ENCODE results near the gene EFNB1. TPM values are rescaled to one million over a fixed set of nuclear protein-coding genes. Genes with fewer than 3 reads are reported as not detected.

EFNB1 gene
- total RNA-seq, 1 donor from 2014 or later: 17.2 TPM

DNA sequence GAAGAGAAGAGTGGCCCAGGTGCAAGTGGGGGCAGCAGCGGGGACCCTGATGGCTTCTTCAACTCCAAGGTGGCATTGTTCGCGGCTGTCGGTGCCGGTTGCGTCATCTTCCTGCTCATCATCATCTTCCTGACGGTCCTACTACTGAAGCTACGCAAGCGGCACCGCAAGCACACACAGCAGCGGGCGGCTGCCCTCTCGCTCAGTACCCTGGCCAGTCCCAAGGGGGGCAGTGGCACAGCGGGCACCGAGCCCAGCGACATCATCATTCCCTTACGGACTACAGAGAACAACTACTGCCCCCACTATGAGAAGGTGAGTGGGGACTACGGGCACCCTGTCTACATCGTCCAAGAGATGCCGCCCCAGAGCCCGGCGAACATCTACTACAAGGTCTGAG lies 11.4 kb downstream of the EFNB1 start:
- TF ChIP-seq, protein P1, sequence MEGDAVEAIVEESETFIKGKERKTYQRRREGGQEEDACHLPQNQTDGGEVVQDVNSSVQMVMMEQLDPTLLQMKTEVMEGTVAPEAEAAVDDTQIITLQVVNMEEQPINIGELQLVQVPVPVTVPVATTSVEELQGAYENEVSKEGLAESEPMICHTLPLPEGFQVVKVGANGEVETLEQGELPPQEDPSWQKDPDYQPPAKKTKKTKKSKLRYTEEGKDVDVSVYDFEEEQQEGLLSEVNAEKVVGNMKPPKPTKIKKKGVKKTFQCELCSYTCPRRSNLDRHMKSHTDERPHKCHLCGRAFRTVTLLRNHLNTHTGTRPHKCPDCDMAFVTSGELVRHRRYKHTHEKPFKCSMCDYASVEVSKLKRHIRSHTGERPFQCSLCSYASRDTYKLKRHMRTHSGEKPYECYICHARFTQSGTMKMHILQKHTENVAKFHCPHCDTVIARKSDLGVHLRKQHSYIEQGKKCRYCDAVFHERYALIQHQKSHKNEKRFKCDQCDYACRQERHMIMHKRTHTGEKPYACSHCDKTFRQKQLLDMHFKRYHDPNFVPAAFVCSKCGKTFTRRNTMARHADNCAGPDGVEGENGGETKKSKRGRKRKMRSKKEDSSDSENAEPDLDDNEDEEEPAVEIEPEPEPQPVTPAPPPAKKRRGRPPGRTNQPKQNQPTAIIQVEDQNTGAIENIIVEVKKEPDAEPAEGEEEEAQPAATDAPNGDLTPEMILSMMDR (IDR thresholded peaks at IDR 0.05): no peak
- peaks cover 4% of the 10 kb centered on the region for H3K9me3 Mint-ChIP-seq (ENCODE audit: unreplicated experiment)
- peaks cover 13% of the 10 kb centered on the region for H3K4me1 Mint-ChIP-seq (ENCODE audit: unreplicated experiment)
- peaks cover 4% of the 10 kb centered on the region for H3K36me3 Mint-ChIP-seq (ENCODE audit: unreplicated experiment)
- H3K27me3 Mint-ChIP-seq (ENCODE audit: unreplicated experiment): no peaks in the 10 kb centered on the region
- no peak for DNase-seq (ENCODE audit: extremely low spot score, unreplicated experiment)
- H3K4me3 Mint-ChIP-seq (ENCODE audit: unreplicated experiment): no peak overlapping the region
- no peak overlapping the region for H3K27ac Mint-ChIP-seq (ENCODE audit: unreplicated experiment)

DNA sequence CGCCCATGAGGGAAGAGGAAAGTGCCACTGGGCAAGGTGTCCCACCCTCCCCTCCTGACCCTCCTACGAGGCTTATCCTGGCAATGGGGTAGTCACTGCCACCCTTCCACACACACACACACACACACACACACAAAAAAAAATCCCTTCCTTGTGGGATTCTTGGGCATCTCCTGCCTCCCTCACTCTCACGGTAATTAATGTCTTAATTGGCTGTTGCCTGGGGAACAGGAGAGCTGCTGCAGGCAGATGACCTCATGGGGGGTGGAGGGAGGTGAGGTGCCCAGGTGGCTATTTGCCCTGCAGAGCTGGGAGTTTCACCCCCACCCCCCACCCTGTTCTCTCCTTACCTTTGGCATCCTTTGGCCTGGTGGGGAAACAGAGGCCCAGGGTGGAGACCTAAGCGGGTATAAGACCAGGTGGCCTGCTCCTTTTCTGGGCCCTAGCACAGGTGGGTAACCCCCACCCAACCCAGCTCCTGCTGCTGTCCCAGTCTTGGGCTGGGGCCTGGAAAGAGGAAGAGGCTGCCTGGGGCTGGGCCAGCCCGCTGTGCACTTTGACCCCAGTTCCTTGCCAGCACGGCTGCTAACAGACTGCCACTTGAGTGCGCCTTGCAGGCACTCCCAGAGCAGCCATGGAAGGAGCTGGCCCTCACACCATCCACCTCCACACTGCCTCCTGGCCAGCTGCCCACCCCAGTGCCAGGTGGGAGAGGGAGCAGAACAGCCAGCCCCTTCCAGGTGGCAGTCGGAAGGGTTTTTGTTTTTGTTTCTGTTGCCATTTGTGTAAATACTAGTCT lies 12.6 kb downstream of the EFNB1 start:
- no peaks in the 10 kb centered on the region for H3K27me3 Mint-ChIP-seq (ENCODE audit: unreplicated experiment)
- no peak for DNase-seq (ENCODE audit: extremely low spot score, unreplicated experiment)
- no peak overlapping the region for H3K27ac Mint-ChIP-seq (ENCODE audit: unreplicated experiment)
- H3K4me3 Mint-ChIP-seq (ENCODE audit: unreplicated experiment): no peak overlapping the region
- TF ChIP-seq, protein P1 (IDR thresholded peaks at IDR 0.05): no peak
- H3K4me1 Mint-ChIP-seq (ENCODE audit: unreplicated experiment): peaks cover 17% of the 10 kb centered on the region
- peaks cover 4% of the 10 kb centered on the region for H3K9me3 Mint-ChIP-seq (ENCODE audit: unreplicated experiment)
- peaks cover 4% of the 10 kb centered on the region for H3K36me3 Mint-ChIP-seq (ENCODE audit: unreplicated experiment)

DNA sequence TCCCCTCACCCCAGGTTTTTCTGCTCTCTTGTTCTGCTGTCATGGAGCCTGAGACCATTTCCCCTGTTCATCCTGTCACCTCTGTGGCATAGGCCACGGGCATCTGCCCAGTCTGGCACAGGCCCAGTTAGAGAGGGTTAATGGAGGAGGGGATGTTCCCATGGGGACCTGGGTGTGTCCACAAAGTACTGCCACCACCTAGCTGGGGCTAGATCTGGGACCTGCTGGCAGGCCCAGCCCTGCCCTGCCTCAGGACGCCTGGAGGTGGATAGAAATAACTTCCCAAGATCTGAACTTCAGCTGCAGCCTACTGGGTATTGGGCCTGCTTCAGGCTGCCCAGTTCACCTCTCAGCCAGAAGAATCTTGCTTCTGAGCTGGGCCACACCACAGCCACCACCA lies 13.5 kb downstream of the EFNB1 start:
- H3K4me1 Mint-ChIP-seq (ENCODE audit: unreplicated experiment): peaks cover 19% of the 10 kb centered on the region
- TF ChIP-seq, protein P1 (IDR thresholded peaks at IDR 0.05): no peak
- no peak for DNase-seq (ENCODE audit: extremely low spot score, unreplicated experiment)

DNA sequence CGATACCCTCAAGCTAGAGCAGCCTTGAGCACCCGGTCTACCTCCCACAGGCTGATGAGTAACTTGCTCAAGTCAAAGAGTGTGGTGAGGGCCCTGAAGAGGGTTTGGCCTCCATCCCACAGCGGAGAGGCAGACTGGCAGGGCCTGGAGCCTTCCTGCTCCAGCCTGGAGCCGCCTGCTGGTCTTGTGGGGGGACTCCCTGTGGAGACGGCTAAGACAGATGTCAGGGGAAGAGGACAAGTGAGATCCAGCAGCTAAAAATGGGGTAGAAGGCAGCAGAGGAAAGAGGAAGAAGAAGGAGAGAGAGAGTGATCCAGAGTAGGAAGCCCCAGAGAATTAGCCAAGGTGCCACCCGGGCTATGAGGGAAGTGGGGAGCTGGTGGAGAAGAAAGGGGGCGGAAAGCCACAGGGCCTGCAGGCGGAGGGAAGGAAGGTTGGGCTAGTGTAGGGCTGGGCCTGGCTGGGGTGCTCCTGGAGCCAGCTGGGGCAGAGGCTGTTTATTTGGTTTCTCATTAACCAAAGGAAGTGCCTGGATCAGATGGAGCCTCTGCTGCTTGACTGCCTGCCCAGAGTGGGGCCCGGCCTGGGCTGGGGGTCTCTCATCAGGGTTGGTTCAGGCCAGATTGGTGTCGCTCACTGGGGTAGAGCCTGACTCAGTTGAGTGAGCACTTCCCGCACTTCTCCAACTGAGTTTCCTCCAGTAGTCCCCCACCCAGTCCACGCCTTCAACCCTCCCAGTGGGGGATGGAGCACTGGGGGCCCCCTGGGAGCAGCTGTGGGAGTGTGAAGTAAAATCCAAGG lies 14.2 kb downstream of the EFNB1 start:
- H3K4me1 Mint-ChIP-seq (ENCODE audit: unreplicated experiment): peaks cover 19% of the 10 kb centered on the region
- TF ChIP-seq, protein P1 (IDR thresholded peaks at IDR 0.05): no peak
- H3K27me3 Mint-ChIP-seq (ENCODE audit: unreplicated experiment): no peaks in the 10 kb centered on the region
- H3K9me3 Mint-ChIP-seq (ENCODE audit: unreplicated experiment): no peaks in the 10 kb centered on the region
- no peak for DNase-seq (ENCODE audit: extremely low spot score, unreplicated experiment)
- H3K4me3 Mint-ChIP-seq (ENCODE audit: unreplicated experiment): no peak overlapping the region
- H3K27ac Mint-ChIP-seq (ENCODE audit: unreplicated experiment): peak overlapping the region; percentile 9
- H3K36me3 Mint-ChIP-seq (ENCODE audit: unreplicated experiment): peaks cover 4% of the 10 kb centered on the region

More for the DNA sequence above, 13.5 kb downstream of the EFNB1 start:
- H3K4me3 Mint-ChIP-seq (ENCODE audit: unreplicated experiment): no peak overlapping the region
- no peaks in the 10 kb centered on the region for H3K9me3 Mint-ChIP-seq (ENCODE audit: unreplicated experiment)
- peaks cover 4% of the 10 kb centered on the region for H3K36me3 Mint-ChIP-seq (ENCODE audit: unreplicated experiment)
- no peak overlapping the region for H3K27ac Mint-ChIP-seq (ENCODE audit: unreplicated experiment)
- no peaks in the 10 kb centered on the region for H3K27me3 Mint-ChIP-seq (ENCODE audit: unreplicated experiment)

DNA sequence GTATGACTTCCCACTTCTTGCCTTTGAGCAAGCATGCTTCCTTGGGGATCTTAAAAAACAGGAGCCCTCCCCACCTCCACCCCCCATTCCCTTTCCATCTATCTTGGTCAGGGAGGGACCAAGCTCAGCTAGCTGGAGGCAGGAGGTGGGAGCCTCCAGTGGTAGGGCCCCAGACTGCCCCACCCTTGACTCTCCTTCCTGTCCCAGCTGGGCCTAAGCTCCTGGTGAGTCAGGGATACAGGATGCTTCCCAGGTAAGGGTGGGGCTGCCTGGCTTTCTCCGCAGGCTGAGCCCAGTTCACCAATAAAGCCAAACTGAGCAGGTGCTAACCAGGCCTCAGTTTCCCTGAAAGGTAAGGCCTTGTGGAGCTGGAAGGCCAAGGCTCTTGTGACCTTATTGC lies 15.2 kb downstream of the EFNB1 start:
- peaks cover 19% of the 10 kb centered on the region for H3K4me1 Mint-ChIP-seq (ENCODE audit: unreplicated experiment)
- H3K4me3 Mint-ChIP-seq (ENCODE audit: unreplicated experiment): no peak overlapping the region
- peaks cover 4% of the 10 kb centered on the region for H3K36me3 Mint-ChIP-seq (ENCODE audit: unreplicated experiment)
- no peak overlapping the region for H3K27ac Mint-ChIP-seq (ENCODE audit: unreplicated experiment)
- no peaks in the 10 kb centered on the region for H3K27me3 Mint-ChIP-seq (ENCODE audit: unreplicated experiment)
- TF ChIP-seq, protein P1 (IDR thresholded peaks at IDR 0.05): no peak
- no peak for DNase-seq (ENCODE audit: extremely low spot score, unreplicated experiment)
- H3K9me3 Mint-ChIP-seq (ENCODE audit: unreplicated experiment): no peaks in the 10 kb centered on the region

All from osteocyte (in vitro differentiated cells).